GM21717 (cell line): ENCODE measurements around the gene HAUS1.
"Not testable (repeated sequence)": the region's sequence is repeated elsewhere in the genome, so short reads cannot be mapped to it uniquely, and the experiment has no call there.

ENCODE experiments used
- ATAC-seq: cut with Tn5 transposase; IDR thresholded peaks from one replicate; pipeline ENCODE4 v1.9.1; 2021; ENCODE audit warnings: mild to moderate bottlenecking, moderate library complexity; ENCODE audit not compliant: unreplicated experiment

The HAUS1 gene

DNA sequence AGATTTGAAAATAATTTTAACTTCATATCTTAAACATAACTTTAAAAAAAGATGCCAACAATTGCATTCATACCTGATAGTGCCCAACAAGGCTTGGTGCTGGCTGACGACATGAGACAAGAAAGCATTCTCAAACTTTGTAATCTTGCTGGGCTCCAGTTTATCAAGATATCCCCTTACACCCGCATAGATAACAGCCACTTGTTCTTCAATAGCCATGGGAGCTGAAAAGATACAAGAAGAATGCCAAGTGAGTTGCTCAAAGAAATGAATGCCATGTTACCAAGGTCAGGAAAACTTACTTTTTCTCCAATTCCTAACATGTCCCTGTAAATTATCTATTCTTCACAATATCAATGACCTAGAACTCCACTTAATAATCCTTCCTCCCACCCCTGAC, 19.8 kb upstream of the HAUS1 start:
- no peak for ATAC-seq

GRCh38 chr18:46088501-46088900, 15.7 kb upstream of the HAUS1 start:
- not testable (repeated sequence) for ATAC-seq

GRCh38 chr18:46095532-46095931, 8.7 kb upstream of the HAUS1 start:
- no peak for ATAC-seq

DNA sequence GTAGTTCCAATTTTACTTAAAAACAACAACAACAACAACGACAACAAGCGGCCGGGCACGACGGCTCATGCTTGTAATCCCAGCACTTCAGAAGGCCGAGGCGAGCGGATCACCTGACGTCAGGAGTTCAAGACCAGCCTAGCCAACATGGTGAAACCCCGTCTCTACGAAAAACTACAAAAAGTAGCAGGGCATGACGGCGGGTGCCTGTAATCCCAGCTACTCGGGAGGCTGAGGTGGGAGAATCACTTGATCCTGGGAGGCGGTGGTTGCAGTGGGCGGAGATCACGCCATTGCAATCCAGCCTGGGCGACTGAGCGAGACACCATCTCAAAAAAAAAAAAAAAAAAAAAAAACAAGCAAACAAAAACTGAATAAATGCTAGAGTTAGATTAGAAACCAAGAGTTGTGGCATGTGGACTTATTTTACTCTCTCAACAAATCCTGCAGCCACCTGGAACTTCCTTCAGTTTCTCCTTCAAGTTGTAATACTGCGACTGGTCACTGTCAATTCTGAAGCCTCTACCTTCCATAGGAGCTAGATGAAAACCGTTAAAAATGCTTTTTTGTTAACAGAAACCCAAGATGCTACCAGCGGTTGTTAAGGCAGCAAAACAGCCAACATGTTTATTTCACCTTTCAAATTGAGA, 7.4 kb upstream of the HAUS1 start:
- peak; percentile 33 for ATAC-seq

GRCh38 chr18:46097431-46097800, 6.8 kb upstream of the HAUS1 start:
- ATAC-seq = peak; percentile 36

DNA sequence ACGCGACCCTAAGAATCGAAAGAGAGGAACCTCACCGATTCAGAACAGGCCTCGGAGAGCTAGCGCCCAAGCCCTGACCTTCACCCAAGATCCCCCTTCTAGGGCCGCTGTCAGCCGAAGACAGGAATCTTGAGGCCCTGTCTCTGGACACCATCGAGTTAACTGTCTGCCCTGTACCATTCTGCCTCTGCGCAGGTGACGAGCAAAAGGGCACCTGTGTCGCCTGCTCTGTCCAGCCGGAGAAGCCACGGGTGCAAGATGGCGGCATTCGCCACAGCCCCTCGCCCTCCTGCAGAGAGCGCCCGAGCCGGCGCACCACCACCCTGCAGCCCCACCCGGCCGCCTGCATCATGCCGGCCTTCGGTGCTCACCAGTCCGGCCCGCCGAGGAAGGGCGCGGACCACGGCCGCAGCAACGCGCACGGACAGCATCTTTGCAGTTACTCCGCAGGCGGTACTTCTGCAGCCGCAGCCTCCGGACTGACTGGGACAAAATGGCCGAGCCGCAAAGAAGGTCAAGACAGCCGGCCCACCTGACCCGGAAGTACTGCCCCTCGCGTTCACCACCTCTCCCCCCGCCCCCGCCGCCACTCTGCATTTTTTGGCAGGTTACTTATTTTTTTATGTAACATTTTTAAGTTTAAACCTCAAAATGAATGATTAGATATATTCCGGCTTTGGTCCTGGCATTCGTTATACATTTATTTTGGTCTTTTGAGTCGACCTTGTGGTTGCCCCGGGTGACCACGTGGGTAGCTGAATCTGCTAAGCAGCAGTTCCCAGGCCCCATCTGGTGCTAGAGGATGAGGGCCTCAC, 6.2 kb upstream of the HAUS1 start, which contains the start of gene ATP5F1A:
TSS of gene ATP5F1A (minus strand) at position 496 of the 815 bp plus-strand sequence. CDS start at position 431, 65 bp downstream.
- peak; percentile 73 for ATAC-seq

- no peak for ATAC-seq
Observed at GRCh38 chr18:46098616-46098933, 5.6 kb upstream of the HAUS1 start.

DNA sequence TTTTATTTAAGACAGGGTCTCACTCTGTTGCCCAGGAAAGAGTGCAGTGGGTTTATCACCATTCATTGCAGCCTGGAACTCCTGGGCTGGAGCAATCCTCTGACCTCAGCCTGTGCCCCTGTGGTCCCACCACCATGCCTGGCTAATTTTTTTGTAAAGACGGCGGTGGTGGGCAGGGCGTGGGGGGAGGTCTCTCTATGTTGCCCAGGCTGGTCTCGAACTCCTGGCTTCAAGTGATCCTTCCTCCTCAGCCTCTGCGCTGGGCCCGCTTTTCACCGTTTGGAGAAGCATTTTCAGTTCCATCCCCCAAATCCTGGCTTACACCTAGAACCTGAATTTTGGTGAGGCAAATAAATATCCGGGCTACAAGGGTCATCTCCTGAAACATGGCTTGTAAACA, 4.7 kb upstream of the HAUS1 start:
- no peak for ATAC-seq

GRCh38 chr18:46109386-46109785, 5.2 kb downstream of the HAUS1 start:
- no peak for ATAC-seq

DNA sequence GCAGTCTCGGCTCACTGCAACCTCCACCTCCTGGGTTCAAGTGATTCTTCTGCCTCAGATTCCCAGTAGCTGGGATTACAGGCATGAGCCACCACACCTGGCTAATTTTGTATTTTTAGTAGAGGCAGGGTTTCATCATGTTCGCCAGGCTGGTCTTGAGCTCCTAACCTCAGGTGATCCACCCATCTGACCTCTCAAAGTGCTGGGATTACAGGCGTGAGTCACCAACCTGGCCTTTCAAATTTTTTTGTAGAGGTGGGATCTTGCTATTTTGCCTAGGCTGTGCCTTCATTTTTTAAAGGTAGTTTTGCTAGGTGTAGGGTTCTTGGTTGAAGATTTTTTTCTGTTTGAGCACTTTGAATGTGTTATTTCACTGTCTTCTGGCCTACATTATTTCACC, 6.2 kb downstream of the HAUS1 start:
- ATAC-seq = no peak

DNA sequence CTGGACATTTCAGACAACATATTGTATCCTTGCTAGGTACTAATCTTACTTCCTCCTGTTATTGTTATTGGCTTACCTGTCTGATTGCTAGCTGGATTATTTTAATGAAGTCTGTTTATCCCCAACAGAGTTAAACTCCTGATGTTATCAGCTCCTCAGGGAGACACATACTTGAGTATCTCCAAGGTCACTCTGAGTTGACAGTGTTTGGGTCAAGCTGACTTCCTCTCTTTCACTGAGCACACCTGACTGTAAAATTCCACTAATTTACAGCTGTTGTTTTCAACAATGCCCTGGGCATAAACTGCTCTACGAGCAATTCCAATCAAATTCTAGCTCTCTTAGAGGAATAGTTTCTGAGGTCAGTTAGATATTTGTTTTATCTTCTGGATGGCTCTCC, 9.6 kb downstream of the HAUS1 start:
- ATAC-seq = no peak

DNA sequence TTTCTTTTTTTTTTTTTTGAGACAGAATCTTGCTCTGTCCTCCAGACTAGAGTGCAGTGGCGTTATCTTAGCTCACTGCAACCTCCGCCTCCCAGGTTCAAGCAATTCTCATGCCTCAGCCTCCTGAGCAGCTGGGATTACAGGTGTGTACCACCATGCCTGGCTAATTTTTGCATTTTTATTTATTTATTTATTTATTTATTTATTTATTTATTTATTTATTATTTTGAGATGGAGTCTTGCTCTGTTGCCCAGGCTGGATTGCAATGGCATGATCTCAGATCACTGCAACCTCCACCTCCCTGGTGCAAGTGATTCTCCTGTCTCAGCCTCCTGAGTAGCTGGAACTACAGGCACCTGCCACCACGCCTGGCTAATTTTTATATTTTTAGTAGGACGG, 22.4 kb downstream of the HAUS1 start:
- not testable (repeated sequence) for ATAC-seq

GRCh38 chr18:46130061-46130460, 25.9 kb downstream of the HAUS1 start:
- ATAC-seq = no peak

- not testable (repeated sequence) for ATAC-seq
Observed at GRCh38 chr18:46130549-46130948, 26.4 kb downstream of the HAUS1 start.

DNA sequence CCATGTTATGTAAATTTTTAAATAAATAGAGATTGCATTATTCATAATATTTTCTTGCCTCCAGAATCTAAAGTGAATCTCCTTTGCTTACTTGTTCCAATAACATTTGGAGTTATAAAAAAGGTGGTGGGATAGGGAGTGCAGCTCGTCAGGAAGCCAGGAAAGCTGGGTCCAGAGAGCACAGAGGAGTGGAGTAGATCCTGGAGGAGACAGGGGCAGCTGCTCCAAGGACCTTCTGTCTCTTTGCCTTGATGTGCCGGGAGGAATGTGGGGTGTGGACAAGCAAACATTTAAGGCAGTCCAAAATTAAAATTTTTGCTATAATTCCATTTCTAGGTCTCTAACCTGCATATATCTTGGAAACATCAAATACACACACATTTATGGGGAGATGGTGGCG, 29.3 kb downstream of the HAUS1 start:
- no peak for ATAC-seq

- ATAC-seq = no peak
Observed at GRCh38 chr18:46134920-46135675, 30.9 kb downstream of the HAUS1 start.

GRCh38 chr18:46140173-46140572, 36.0 kb downstream of the HAUS1 start:
- no peak for ATAC-seq

DNA sequence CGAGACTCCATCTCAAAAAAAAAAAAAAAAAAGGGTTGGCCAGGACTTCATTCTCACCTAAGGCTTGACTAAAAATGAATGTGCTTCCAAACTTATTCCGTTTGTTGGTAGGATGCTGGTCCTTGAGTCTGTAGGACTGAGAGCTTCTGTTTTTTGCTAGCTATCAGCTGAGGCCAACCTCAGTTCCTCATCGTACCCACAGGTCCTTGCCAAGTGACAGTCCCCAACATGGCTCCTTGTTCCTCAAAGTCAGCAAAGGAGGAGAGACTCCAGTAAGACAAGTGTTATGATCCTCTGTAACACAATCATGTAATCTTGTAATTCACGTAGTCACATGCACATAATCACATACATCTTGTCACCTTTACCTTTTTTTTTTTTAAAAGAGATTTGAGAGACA, 37.0 kb downstream of the HAUS1 start:
- no peak for ATAC-seq

GRCh38 chr18:46148810-46149209, 44.6 kb downstream of the HAUS1 start:
- no peak for ATAC-seq

DNA sequence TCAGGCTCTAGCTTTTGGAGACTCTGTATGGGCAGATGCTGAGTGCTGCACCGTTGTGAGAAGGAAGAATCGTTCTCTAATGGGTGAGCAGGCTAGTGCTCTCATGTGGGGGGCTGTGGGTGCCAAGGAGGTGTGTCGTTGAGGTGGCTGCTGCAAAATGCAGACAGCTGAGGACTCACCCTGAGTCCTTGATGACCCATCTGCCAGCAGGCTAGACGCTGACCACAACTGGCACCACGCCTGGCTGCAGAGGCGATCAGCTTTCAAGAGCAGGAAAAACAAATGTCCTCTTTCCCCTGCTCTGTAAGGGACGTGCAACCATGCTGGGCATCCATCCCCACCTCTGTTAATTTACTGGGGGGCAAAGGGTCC, 48.2 kb downstream of the HAUS1 start:
- no peak for ATAC-seq

DNA sequence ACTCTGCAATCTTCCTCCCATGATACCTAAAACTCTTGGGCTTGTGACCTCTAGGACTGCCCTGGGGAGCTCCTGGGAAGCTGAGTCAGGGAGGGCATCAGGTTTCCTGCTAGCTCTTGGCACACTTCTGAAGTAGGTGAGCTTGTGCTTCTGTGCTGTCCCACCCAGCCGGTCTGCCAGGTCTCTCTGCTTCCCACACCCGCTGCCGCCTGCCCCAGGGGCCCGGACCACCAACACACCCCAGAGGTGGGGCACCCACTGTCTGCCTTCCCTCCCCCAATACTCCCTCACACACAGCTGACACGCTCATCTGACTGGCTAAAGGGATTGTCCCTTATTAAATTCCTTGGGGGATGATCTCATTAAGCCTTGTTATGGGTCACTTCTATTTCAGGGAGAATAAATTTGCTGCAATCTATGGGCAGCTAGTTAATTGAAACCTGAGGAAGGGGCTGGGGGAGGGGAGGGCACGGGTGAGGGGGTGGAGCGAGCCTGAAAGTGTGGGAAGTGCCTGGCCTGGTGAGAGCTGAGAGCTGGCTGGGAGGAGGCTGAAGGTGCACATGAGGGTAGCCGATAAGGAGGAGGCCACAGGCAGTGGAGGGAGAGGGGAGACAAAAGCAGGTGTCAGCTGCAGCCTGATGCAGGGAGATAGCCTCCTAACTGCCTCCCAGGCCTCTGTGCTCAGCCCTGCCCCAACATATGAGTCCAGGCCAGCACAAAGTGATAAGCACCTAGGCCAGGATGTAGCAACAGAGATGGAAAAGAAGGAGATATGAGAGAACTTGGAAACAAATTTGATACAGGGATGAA, 48.8 kb downstream of the HAUS1 start:
- no peak for ATAC-seq
